GM18867 (cell line): ENCODE results near the gene SUSD5.
"Not testable (repeated sequence)": the region's sequence is repeated elsewhere in the genome, so short reads cannot be mapped to it uniquely, and the experiment has no call there.

Source experiments
- ATAC-seq: cut with Tn5 transposase; IDR thresholded peaks from one replicate; pipeline ENCODE4 v1.9.1; 2021; ENCODE audit warnings: mild to moderate bottlenecking, moderate library complexity; ENCODE audit not compliant: unreplicated experiment

The SUSD5 gene

GRCh38 chr3:33117461-33117860, 101.1 kb downstream of the SUSD5 start:
- no peak for ATAC-seq

- no peak for ATAC-seq
Observed at GRCh38 chr3:33115024-33115768, 103.4 kb downstream of the SUSD5 start.

- ATAC-seq = no peak
Observed at GRCh38 chr3:33114622-33115023, 104.0 kb downstream of the SUSD5 start.

- peak; percentile 84 for ATAC-seq
Observed at GRCh38 chr3:33113772-33114621, 104.6 kb downstream of the SUSD5 start, which contains the start of gene CRTAP. Gene CRTAP (plus strand): TSS chr3:33114014. CDS start chr3:33114078, 64 bp downstream.

GRCh38 chr3:33111581-33111980, 107.0 kb downstream of the SUSD5 start:
- peak; percentile 42 for ATAC-seq

GRCh38 chr3:33106854-33107253, 111.8 kb downstream of the SUSD5 start:
- not testable (repeated sequence) for ATAC-seq

- no peak for ATAC-seq
Observed at GRCh38 chr3:33105341-33105948, 113.2 kb downstream of the SUSD5 start.

GRCh38 chr3:33104803-33105202, 113.8 kb downstream of the SUSD5 start:
- no peak for ATAC-seq

- no peak for ATAC-seq
Observed at GRCh38 chr3:33103480-33103879, 115.1 kb downstream of the SUSD5 start.

GRCh38 chr3:33103034-33103433, 115.6 kb downstream of the SUSD5 start:
- no peak for ATAC-seq

GRCh38 chr3:33100229-33100628, 118.4 kb downstream of the SUSD5 start:
- ATAC-seq = no peak
